ENCODE data around the gene AGA. TPM values are rescaled to one million over a fixed set of nuclear protein-coding genes. Genes with fewer than 3 reads are reported as not detected.

The AGA gene
- total and polyA plus RNA-seq, 4 donors: 10.1 to 29.3 (median 19.2) TPM

GRCh38 chr4:177455561-177455970 lies 13.3 kb upstream of the AGA start:
- intact Hi-C loops (cut with DNase I): no loop called here
- H3K27me3 ChIP-seq (ENCODE audit: control insufficient read depth in 1 of 2, insufficient read depth in 2 of 2, low read length in 1 of 2): no peaks in the 10 kb centered on the region
- no peaks in the 10 kb centered on the region for H3K36me3 ChIP-seq (ENCODE audit: control insufficient read depth in 1 of 2, insufficient read depth in 2 of 2, low read length in 1 of 2)
- no peak overlapping the region for H3K4me3 ChIP-seq (ENCODE audit: low read length in 2 of 2)
- no peaks in the 10 kb centered on the region for H3K4me1 ChIP-seq (ENCODE audit: control insufficient read depth in 1 of 2, insufficient read depth in 2 of 2, low read length in 2 of 2)
- H3K27ac ChIP-seq (ENCODE audit: low read depth in 1 of 2, low read length in 2 of 2): no peak overlapping the region
- no peaks in the 10 kb centered on the region for H3K9me3 ChIP-seq (ENCODE audit: control insufficient read depth, low read length)
- DNase-seq (no peak), ATAC-seq (ENCODE audit: low FRiP score) (no peak)
- WGBS, 2 donors: 10 to 15% methylated on average over 6 of the region's 6 CpGs

- Histone ChIP-seq H3K27ac (ENCODE audit: low read depth in 1 of 2, low read length in 2 of 2) (no peak overlapping the region), H3K4me3 (ENCODE audit: low read length in 2 of 2) (no peak overlapping the region), H3K4me1 (ENCODE audit: control insufficient read depth in 1 of 2, insufficient read depth in 2 of 2, low read length in 2 of 2) (no peaks in the 10 kb centered on the region), H3K36me3 (ENCODE audit: control insufficient read depth in 1 of 2, insufficient read depth in 2 of 2, low read length in 1 of 2) (no peaks in the 10 kb centered on the region), H3K27me3 (ENCODE audit: control insufficient read depth in 1 of 2, insufficient read depth in 2 of 2, low read length in 1 of 2) (no peaks in the 10 kb centered on the region), H3K9me3 (ENCODE audit: control insufficient read depth, low read length) (no peaks in the 10 kb centered on the region)
- ATAC-seq (ENCODE audit: low FRiP score) (no peak), DNase-seq (no peak)
- intact Hi-C loops (cut with DNase I): no loop called here
Measured at GRCh38 chr4:177453116-177453515, 10.9 kb upstream of the AGA start.

- ATAC-seq (ENCODE audit: low FRiP score): no peak
- Histone ChIP-seq H3K36me3 (ENCODE audit: control insufficient read depth in 1 of 2, insufficient read depth in 2 of 2, low read length in 1 of 2) (no peaks in the 10 kb centered on the region), H3K9me3 (ENCODE audit: control insufficient read depth, low read length) (no peaks in the 10 kb centered on the region), H3K27ac (ENCODE audit: low read depth in 1 of 2, low read length in 2 of 2) (no peak overlapping the region), H3K27me3 (ENCODE audit: control insufficient read depth in 1 of 2, insufficient read depth in 2 of 2, low read length in 1 of 2) (no peaks in the 10 kb centered on the region), H3K4me3 (ENCODE audit: low read length in 2 of 2) (no peak overlapping the region), H3K4me1 (ENCODE audit: control insufficient read depth in 1 of 2, insufficient read depth in 2 of 2, low read length in 2 of 2) (no peaks in the 10 kb centered on the region)
- intact Hi-C loops (cut with DNase I): no loop called here
- 88 to 91% methylated on average over 1 of the region's 1 CpG for WGBS, 2 donors
- no peak for DNase-seq
Measured at GRCh38 chr4:177451108-177451500, 8.9 kb upstream of the AGA start.

- no peak overlapping the region for H3K27ac ChIP-seq (ENCODE audit: low read depth in 1 of 2, low read length in 2 of 2)
- H3K36me3 ChIP-seq (ENCODE audit: control insufficient read depth in 1 of 2, insufficient read depth in 2 of 2, low read length in 1 of 2): no peaks in the 10 kb centered on the region
- DNase-seq (no peak), ATAC-seq (ENCODE audit: low FRiP score) (no peak)
- intact Hi-C loops (cut with DNase I): no loop called here
- H3K4me3 ChIP-seq (ENCODE audit: low read length in 2 of 2): no peak overlapping the region
- H3K4me1 ChIP-seq (ENCODE audit: control insufficient read depth in 1 of 2, insufficient read depth in 2 of 2, low read length in 2 of 2): no peaks in the 10 kb centered on the region
- no peaks in the 10 kb centered on the region for H3K9me3 ChIP-seq (ENCODE audit: control insufficient read depth, low read length)
- no peaks in the 10 kb centered on the region for H3K27me3 ChIP-seq (ENCODE audit: control insufficient read depth in 1 of 2, insufficient read depth in 2 of 2, low read length in 1 of 2)
- WGBS, 2 donors: 90 to 91% methylated on average over 4 of the region's 4 CpGs
Measured at GRCh38 chr4:177450426-177451107, 8.3 kb upstream of the AGA start.

- H3K4me3 ChIP-seq (ENCODE audit: low read length in 2 of 2): no peak overlapping the region
- intact Hi-C loops (cut with DNase I): no loop called here
Measured at GRCh38 chr4:177448850-177449249, 6.6 kb upstream of the AGA start.

GRCh38 chr4:177447417-177448004 lies 5.3 kb upstream of the AGA start:
- no peak overlapping the region for H3K4me3 ChIP-seq (ENCODE audit: low read length in 2 of 2)
- no peak overlapping the region for H3K27ac ChIP-seq (ENCODE audit: low read depth in 1 of 2, low read length in 2 of 2)
- no peaks in the 10 kb centered on the region for H3K9me3 ChIP-seq (ENCODE audit: control insufficient read depth, low read length)
- intact Hi-C loops (cut with DNase I): no loop called here
- no peaks in the 10 kb centered on the region for H3K36me3 ChIP-seq (ENCODE audit: control insufficient read depth in 1 of 2, insufficient read depth in 2 of 2, low read length in 1 of 2)
- no peak for DNase-seq
- H3K4me1 ChIP-seq (ENCODE audit: control insufficient read depth in 1 of 2, insufficient read depth in 2 of 2, low read length in 2 of 2): no peaks in the 10 kb centered on the region
- 82% methylated on average over 1 of the region's 1 CpG for WGBS, 2 donors
- no peak for ATAC-seq (ENCODE audit: low FRiP score)
- no peaks in the 10 kb centered on the region for H3K27me3 ChIP-seq (ENCODE audit: control insufficient read depth in 1 of 2, insufficient read depth in 2 of 2, low read length in 1 of 2)

More at GRCh38 chr4:177448850-177449249, 6.6 kb upstream of the AGA start:
- Histone ChIP-seq H3K4me1 (ENCODE audit: control insufficient read depth in 1 of 2, insufficient read depth in 2 of 2, low read length in 2 of 2) (no peaks in the 10 kb centered on the region), H3K9me3 (ENCODE audit: control insufficient read depth, low read length) (no peaks in the 10 kb centered on the region), H3K36me3 (ENCODE audit: control insufficient read depth in 1 of 2, insufficient read depth in 2 of 2, low read length in 1 of 2) (no peaks in the 10 kb centered on the region), H3K27ac (ENCODE audit: low read depth in 1 of 2, low read length in 2 of 2) (no peak overlapping the region), H3K27me3 (ENCODE audit: control insufficient read depth in 1 of 2, insufficient read depth in 2 of 2, low read length in 1 of 2) (no peaks in the 10 kb centered on the region)
- ATAC-seq (ENCODE audit: low FRiP score) (no peak), DNase-seq (no peak)
- WGBS, 2 donors: 50 to 60% methylated on average over 1 of the region's 1 CpG

- Histone ChIP-seq H3K27me3 (ENCODE audit: control insufficient read depth in 1 of 2, insufficient read depth in 2 of 2, low read length in 1 of 2) (no peaks in the 10 kb centered on the region), H3K27ac (ENCODE audit: low read depth in 1 of 2, low read length in 2 of 2) (no peak overlapping the region), H3K9me3 (ENCODE audit: control insufficient read depth, low read length) (no peaks in the 10 kb centered on the region), H3K4me3 (ENCODE audit: low read length in 2 of 2) (no peak overlapping the region), H3K36me3 (ENCODE audit: control insufficient read depth in 1 of 2, insufficient read depth in 2 of 2, low read length in 1 of 2) (no peaks in the 10 kb centered on the region), H3K4me1 (ENCODE audit: control insufficient read depth in 1 of 2, insufficient read depth in 2 of 2, low read length in 2 of 2) (no peaks in the 10 kb centered on the region)
- DNase-seq (no peak), ATAC-seq (ENCODE audit: low FRiP score) (no peak)
- WGBS, 2 donors: 81 to 88% methylated on average over 2 of the region's 2 CpGs
- intact Hi-C loops (cut with DNase I): no loop called here
Measured at GRCh38 chr4:177446586-177446985, 4.3 kb upstream of the AGA start.

GRCh38 chr4:177444911-177445736 lies 2.9 kb upstream of the AGA start:
- H3K4me1 ChIP-seq (ENCODE audit: control insufficient read depth in 1 of 2, insufficient read depth in 2 of 2, low read length in 2 of 2): peaks cover 2 to 6% of the 10 kb centered on the region in 2 donors
- H3K27ac ChIP-seq (ENCODE audit: low read depth in 1 of 2, low read length in 2 of 2): no peak overlapping the region
- no peaks in the 10 kb centered on the region for H3K9me3 ChIP-seq (ENCODE audit: control insufficient read depth, low read length)
- no peak overlapping the region for H3K4me3 ChIP-seq (ENCODE audit: low read length in 2 of 2)
- H3K36me3 ChIP-seq (ENCODE audit: control insufficient read depth in 1 of 2, insufficient read depth in 2 of 2, low read length in 1 of 2): no peaks in the 10 kb centered on the region
- intact Hi-C loops (cut with DNase I): no loop called here
- no peaks in the 10 kb centered on the region for H3K27me3 ChIP-seq (ENCODE audit: control insufficient read depth in 1 of 2, insufficient read depth in 2 of 2, low read length in 1 of 2)
- DNase-seq (no peak), ATAC-seq (ENCODE audit: low FRiP score) (no peak)
- WGBS, 2 donors: 90 to 91% methylated on average over 26 of the region's 26 CpGs
